WI38 (cell line): Measurements from ENCODE around the gene HAPLN1.

ENCODE experiments used
- H3K4me3 ChIP-seq: 2 replicates; pipeline ENCODE4 v1.5.1; 2011; ENCODE audit warnings: low read depth, mild to moderate bottlenecking, control low read depth, low read length
- CTCF ChIP-seq: IDR thresholded peaks from 2 replicates; pipeline ENCODE4 v1.5.1; 2012; ENCODE audit warnings: low read depth, mild to moderate bottlenecking, control low read depth, low read length

Gene HAPLN1

GRCh38 chr5:83715236-83716065 lies 5.2 kb downstream of the HAPLN1 start:
- H3K4me3 ChIP-seq: no peak overlapping the region
- TF ChIP-seq CTCF: no peak

GRCh38 chr5:83714810-83715209 lies 5.8 kb downstream of the HAPLN1 start:
- TF ChIP-seq CTCF: no peak
- no peak overlapping the region for H3K4me3 ChIP-seq

DNA sequence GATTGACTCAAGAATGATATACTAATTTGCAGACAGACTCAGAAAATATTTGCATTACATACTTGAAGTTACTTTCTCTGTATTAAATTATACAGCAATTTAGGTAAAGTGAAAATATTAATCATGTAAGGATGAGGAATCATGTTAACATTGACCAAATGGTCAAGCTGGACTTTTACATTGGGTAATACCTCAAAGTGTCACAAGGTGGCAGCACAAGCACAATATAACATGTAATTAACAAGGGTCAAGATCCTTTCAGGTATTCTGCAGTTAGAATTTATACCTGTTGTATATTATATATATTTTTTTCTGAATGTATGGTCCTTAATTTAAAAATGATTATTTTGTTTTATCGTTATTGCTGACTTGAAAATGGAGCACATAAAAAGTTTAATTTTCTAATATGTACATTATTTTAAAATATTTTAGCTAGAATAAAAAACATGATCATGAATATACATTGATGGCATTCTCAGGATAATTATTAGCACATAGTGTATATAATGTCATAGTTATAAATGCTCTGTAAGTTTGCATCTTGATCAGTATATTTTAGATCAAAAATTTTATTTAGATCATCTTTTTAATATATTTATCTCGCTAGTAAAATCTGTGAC lies 8.6 kb downstream of the HAPLN1 start:
- peak; percentile 46; the same call in 1 of the 2 replicates for TF ChIP-seq CTCF
- no peak overlapping the region for H3K4me3 ChIP-seq

GRCh38 chr5:83709973-83710372 lies 10.7 kb downstream of the HAPLN1 start:
- no peak for TF ChIP-seq CTCF
- no peak overlapping the region for H3K4me3 ChIP-seq

DNA sequence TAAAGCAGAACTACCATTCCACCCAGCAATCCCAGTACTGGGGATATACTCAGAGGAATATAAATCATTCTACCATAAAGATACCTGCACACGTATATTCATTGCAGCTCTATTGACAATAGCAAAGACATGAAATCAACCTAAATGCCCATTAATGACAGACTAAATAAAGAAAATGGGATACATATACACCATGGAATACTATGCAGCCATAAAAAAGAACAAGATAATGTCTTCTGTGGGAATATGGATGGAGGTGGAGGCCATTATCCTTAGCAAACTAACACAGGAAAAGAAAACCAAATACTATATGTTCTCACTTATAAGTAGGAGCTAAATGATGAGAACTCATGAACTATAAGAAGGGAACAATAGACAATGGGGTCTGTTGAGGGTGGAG lies 12.5 kb downstream of the HAPLN1 start:
- H3K4me3 ChIP-seq: no peak overlapping the region
- TF ChIP-seq CTCF: no peak

DNA sequence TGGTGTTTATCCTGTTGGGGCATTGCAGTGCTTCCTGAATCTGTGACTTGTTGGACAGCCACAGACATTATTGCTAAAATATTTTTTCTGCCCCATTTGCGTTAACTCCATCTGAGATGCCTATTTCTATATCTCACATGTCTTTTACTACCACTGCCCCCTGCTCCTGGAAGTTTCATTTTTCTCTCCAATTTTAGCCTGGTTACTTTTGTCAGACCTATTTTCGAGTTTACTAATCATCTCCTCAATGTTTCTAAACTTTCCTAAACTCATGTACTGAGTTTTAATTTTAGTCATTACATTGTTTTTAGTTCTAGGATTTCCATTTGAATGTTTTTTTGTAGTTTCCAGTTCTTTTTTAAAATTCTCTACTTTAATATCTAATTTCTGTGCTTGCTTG lies 17.6 kb downstream of the HAPLN1 start:
- no peak for TF ChIP-seq CTCF
- no peak overlapping the region for H3K4me3 ChIP-seq

- no peak for TF ChIP-seq CTCF
These were observed 18.8 kb downstream of the HAPLN1 start for GRCh38 chr5:83701886-83702285.

More at GRCh38 chr5:83701886-83702285, 18.8 kb downstream of the HAPLN1 start:
- H3K4me3 ChIP-seq: no peak overlapping the region
